ENCODE data around the gene ZNF438.
"Not testable (repeated sequence)": the region's sequence is repeated elsewhere in the genome, so short reads cannot be mapped to it uniquely, and the experiment has no call there.

ZNF438 gene

DNA sequence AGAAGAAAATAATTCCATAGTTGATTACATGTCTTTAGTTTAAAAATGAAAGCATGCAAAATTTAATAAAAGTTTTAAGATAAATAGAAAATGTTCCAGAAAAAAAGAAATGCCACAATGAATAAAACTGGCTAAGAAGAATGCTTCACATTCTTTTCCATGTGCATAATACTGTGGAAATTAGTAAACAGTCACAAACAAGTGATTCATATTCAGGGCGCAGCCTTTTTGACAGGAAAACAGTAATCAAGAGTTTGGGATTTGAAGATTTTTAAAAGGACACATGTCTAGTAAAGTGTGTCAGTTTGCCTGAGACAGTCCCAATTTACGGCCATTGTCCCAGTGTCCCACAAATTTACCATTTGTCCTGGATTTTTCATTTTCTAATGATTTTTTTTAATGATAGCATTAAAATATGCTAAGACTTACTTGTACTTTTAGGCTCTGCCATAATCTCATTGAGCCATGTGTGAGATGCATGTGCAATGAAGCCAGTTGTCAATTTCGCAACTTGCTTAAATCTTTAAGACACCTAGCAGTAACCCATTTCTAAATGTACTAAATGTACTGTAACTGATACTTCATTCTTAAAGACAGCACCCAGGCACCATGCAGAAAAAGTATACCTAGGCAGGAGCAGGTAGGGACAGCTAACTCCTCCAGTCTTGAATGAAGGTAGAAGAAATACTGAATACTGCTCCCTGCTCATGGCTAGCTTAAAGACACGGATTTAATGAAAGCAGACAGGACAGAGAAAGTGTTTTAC lies 46.9 kb downstream of the ZNF438 start:
- no peak for DNase-seq

DNA sequence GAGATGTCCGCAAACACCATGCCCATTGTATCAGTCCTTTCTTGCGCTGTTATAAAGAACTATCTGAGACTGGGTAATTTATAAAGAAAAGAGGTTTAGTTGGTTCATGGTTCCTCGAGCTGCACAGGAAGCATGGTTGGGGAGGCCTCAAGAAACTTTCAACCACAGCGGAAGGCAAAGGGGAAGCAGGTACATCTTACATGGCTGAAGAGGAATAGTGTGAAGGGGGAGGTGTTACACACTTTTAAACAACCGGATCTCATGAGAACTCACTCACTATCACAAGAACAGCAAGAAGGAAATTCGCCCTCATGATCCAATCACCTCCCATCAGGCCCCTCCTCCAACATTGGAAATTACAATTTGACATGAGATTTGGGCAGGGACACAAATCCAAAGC lies 48.5 kb downstream of the ZNF438 start:
- DNase-seq, result not testable (repeated sequence)

DNA sequence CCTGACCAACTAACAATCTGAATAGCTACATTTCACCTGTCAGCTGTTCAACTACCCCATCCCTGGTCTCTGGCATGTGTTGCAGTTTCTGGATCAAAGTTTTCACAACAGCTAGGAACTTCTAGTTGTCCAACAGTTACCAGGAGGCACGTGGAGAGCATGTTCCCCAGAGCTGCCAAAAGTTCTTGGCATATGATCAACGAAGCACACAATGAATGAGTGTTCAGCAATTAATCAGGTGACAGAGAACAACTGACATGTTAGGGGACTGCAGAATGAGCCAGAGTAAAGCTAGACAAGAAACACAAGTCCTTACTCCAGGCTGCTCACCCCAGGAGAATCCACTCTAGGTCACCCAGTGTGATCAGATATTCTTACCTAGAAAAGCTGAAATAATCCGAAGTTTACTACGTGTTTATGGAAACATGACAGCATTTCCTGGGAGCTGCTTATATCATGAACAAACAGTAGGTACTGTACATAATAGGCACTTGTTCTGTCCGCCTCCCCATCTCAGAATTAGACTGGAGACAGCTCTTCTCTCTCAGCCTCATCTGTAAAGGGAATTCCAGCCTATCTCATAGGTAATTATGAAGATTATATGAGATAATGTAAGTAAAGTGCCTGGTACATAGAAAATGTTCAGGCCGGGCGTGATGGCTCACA lies 50.6 kb downstream of the ZNF438 start:
- DNase-seq, result no peak

DNA sequence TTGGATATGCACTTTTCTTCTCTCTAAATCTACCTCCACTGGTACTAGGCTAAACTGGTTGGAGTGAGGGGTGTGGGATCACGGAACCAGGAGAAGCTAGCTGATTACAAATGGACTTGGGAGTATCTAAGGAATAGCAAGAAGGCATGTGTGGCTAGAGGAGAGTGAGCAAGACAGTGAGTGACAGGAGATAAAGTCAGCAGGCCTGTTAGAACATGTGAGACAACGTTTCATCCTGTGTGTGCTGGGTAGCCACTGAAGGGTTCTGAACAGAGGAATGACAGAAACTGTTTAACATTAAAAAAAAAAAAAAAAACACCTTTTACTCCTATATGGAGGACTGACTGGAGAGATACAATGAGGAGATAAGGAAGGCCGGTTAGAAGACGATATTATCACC lies 51.7 kb downstream of the ZNF438 start:
- no peak for DNase-seq

DNA sequence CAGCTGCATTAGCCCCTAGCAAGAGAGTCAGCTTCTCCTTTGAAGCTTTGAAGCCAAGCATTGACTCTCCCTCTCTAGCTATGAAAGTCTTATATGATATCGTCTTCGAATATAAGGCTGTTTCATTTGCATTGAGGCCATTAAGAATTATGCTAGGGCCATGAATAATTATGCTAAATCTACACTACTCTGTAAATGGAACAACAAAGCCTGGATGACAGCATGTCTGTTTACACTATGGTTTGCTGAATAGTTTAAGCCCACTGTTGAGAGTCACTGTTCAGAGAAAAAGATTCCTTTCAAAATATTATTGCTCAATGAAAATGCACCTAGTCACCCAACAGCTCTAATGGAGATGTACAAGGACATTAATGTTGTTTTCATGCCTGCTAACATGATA lies 52.8 kb downstream of the ZNF438 start:
- DNase-seq, result no peak

DNA sequence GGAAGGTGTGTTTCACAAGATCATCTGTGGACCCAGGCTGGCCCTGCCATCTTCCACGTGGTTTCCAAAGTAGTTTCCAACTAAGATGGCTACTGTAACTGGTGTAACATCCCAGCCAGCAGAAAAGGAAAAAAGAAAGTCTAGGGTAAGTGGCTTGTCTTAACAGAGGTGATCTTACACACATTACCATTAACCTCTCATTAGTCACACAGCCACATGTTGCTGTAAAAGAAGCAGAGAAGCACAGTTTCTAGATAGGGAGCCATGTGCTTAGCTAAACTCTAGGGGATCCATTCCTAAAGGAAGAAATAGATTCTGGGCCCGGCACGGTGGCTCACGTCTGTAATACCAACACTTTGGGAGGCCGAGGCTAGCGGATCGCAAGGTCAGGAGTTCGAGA lies 54.3 kb downstream of the ZNF438 start:
- DNase-seq, result no peak

DNA sequence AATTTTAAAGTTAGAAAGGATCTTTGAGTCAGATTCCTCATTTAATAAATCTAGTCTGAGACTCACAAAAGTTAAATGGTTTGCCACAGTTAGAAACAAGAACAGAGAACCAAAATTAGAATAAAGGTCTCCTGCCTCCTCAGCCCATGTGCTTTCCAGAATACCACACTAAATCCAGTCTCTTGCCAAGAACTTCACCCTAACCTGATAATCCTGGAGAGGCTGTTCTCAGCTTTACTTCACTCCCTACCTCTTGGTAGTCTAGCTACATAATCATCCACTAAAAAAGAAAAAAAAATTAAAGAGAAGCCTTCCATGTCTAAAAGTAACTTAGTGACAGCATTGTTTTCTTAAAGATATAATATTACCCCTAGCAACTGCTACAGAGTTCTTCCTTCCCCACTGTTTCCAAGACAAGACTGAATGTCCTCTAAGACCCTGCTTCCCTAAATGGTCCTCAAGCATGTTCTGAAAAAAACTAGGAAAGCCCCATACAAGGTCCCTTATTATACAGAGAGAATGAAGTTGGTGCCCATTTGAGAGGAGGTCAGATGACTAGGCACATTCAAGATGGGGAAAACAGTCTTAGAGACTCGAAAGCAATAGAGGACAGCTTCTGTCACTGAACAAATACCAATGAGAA lies 56.8 kb downstream of the ZNF438 start:
- no peak for DNase-seq

DNA sequence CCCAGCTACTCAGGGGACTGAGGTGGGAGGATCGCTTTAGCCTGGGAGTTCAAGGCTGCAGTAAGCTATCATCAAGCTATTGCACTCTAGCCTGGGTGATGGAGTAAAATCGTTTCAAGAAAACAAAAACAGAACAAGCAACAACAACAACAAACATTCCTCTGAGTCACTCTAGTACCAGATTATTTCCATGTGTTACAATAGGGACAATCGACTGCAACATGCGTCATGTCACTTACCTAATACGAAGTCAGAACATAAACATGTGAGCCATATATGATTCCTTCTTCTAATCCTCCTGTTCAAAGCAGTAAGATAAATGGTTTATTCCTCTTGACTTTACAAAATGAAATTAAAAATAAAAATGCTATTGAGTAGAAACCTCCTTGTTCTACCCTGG lies 57.3 kb downstream of the ZNF438 start:
- DNase-seq, result no peak

DNA sequence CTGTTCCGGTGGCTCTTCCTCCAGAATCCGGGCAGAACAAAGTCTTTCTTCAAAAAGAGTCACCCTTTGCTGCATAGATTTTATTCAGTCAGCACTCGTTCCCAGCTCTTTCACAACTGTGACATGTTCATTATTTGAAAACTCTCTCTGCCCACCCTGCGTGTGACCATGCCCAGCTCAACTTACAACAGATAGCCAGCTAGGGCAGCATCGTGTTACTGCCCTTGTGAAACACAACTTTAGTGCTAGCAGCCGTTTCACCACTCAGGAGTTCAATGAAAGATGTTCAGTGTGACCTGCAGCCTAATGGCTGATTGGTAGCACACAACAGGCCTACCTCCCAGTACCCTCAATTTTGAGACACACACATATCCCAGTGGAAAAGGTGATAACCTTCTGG lies 57.9 kb downstream of the ZNF438 start:
- DNase-seq, result no peak

DNA sequence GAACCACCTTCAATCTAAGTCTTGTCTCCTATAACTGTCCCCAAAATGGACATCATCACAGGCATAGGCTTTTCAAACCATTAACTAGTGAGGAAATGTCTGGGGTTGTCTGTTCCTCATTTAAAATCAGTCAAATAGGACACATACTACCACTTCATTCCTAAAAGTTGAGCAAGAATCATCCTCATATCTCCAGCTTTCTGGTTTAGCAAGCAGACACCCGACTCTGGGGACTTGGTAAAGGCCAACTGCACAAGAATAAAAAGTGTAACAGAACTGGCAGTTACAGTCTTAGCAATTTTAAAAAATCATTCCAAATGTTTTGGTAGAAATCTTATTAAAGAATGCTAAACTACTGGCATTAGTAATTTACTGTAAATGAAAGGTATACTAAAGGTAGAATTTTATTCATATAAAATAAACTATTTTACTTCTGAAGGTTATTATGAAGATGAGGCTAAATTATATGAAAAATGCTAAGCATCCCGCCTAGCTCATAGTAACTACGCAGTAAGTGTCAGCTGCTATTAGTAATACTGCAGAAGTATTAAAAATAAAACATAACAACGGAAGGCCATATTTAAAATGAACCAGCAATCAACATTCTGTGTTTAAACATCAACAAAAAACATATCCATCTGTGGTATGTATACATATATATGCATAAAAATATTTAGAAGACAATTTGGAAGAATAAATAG lies 60.8 kb downstream of the ZNF438 start:
- no peak for DNase-seq

DNA sequence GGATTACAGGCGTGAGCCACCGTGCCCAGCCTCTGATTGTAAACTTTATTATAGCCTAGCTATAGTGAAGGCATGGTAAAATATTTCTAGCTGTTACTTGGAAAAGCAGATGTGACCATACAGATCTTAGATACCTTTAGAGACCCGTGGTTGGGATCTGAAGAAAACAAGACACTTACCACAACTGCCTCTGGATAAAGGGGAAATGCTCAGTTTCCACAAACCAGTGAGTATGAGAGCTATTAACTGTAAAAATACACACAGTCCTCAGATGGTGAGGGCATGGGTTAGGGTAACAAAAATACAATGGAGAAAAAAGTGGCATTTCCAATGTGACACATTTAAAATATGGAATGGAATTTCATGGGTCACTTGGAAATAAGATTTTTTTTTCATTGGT lies 63.0 kb downstream of the ZNF438 start:
- DNase-seq, result no peak

DNA sequence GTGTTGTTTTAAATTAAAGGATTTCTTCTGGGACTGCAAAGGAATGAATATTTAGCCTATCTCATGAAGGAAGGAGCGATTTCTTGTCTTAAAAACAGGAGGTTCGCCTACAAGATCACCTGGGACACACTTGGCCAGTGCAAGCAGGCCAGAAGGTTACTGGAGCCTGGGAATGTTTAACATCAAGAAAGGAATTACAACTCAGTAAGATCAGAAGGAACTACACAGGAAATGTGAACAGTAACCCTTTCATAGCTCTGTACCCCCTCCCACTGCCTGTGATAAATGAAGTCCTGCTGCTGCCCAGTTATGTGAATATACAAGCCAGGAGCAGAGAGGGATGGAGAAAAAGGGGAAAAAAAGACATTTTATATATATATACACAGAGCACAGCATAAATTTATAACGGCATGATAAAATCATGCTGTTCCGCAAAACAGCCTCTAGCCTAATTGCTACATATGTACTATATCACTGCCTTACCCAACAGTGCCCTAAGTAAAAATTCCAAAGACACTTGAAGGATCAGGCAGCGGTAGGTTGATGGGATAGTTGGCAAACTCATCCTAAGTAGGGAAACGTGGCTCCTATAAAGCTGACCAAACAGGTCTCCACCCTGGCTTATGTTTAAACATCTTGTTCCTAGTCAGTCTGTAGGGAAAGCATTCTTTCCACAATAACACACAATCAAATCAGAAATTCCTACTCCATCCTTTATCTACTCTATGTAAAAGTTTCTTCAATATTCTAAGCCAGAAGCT lies 63.8 kb downstream of the ZNF438 start:
- DNase-seq, result no peak

DNA sequence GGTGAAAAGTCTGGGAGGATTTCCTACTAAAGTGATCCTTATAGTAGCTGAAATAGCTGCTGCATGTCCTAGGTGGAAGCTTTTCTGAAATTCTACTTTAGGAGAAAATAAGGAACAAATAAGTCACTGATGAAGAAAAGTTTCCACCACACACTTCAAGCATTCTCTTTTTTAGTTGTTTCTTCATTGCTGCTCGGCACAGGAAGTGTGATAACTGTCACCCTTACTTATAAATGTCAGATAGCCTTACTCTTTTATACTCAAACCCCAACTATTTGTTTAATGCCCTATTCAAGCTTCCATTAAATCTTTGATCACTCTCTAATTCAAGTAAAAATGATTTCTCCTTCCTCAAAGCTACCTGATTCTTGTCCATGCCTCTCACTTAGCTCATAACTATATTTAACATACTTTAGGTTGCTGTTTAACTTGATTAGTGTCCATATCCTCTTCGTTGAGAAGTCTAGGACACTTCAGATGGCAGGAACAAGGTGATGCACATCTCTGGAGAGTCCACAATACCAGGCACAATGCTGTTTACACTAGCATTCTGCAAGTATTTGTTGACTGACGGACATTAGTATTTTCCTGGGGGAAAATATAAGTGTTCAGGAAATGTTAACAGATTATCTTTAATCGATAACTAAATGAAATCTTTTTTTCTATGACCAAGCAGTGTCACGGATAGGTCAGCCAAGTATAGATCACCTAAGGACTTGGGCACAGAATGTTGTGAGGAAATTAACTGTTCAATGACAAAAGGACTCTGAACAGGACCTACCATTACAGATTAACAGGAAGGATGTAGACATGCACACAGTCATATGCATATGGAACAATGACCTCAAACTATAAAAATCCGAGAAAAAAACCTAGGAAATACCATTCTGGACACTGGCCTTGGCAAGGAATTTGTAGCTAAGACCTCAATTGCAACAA lies 67.4 kb downstream of the ZNF438 start:
- no peak for DNase-seq

DNA sequence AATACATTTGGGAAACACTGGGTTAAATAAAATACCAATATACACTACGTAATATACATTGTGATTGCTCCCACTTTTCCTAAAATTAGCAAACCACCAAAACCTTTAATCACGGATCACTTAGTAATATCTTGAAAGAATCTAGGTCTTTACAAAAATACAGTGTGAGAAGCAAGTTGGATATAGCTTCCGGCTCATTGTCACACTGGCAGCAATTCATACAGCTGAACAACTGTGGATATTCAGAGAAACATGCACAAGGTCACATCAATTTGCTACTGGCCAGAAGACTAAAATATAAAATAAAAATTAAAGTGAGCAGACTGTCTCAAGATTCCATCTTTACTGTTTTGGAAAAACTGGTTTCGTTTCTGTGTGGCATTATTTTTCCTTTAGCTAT lies 69.1 kb downstream of the ZNF438 start:
- no peak for DNase-seq

DNA sequence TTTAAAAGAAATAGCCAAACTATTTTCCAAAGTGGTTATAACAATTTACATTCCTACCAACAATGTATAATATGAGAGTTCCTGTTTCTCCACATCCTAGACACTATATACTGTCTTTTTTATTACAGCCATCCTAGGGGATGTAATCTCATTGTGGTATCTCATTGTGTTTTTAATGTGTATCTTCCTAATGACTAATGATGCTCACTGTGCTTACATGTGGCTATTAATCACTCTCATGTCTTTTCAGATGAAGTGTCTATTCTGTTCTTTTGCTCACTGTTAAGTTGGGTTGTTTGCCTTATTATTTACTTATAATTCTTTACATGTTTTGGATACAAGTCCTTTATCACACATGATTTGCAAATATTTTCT lies 71.8 kb downstream of the ZNF438 start:
- DNase-seq, result no peak

DNA sequence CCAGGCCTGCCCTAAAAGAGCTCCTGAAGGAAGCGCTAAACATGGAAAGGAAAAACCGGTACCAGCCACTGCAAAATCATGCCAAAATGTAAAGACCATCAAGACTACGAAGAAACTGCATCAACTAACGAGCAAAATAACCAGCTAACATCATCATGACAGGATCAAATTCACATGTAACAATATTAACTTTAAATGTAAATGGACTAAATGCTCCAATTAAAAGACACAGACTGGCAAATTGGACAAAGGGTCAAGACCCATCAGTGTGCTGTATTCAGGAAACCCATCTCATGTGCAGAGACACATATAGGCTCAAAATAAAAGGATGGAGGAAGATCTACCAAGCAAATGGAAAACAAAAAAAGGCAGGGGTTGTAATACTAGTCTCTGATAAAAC lies 82.4 kb downstream of the ZNF438 start:
- not testable (repeated sequence) for DNase-seq

DNA sequence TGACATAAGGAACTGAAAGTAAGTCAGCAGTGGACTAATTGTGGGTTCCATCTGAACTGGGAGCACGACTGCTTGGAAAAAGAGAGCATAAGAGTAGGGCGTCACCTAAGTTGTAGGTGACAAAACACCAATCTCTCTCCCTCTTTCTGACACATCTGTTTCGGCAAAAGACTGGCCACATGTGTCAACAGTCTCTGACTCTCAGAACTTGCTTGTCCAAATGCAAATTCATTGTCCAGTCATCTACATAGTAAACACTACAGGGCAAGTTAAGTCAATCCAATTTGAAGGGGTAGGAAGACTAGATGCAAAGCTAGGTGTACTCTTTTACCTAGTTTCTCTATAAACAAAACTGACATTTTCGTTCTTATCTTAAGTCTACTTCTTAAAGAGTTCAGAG lies 87.7 kb downstream of the ZNF438 start:
- DNase-seq, result no peak

DNA sequence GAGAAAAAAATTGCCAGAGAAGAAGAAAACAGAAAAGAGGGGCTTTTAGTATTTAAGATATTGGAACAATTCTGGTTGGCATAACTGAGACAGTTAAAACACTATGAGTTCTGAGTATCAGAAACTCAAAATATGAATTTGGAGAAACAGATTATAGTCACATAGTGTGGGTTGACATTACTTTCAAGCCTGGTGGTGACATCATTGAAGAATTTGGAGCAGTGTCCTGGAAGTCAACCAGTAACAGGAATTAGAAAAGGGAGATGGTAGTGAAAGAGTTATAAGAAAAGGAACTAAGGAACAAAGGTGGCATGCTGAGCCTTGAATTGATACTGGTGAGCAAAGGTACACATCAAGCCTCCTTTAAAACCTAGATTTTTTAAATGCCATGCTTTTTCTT lies 88.2 kb downstream of the ZNF438 start:
- no peak for DNase-seq

DNA sequence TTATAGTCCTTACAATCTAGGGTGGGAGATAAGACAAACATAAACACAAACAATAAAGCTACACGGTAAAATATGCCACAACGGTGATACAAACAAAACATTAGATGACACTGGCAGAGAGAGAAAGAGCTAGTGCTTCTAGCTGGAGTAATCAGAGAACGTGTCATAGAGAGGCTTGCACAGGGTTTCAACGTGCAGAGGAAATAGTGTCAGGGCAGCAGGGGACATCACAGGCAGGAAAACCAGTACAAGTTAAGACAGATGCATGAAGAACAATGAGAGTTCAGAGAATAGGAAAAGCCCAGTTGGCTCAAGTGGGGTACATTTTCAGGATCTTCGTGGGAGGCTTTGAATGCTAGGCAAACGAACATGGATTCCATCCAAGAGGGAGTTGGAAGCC lies 91.4 kb downstream of the ZNF438 start:
- DNase-seq, result no peak

DNA sequence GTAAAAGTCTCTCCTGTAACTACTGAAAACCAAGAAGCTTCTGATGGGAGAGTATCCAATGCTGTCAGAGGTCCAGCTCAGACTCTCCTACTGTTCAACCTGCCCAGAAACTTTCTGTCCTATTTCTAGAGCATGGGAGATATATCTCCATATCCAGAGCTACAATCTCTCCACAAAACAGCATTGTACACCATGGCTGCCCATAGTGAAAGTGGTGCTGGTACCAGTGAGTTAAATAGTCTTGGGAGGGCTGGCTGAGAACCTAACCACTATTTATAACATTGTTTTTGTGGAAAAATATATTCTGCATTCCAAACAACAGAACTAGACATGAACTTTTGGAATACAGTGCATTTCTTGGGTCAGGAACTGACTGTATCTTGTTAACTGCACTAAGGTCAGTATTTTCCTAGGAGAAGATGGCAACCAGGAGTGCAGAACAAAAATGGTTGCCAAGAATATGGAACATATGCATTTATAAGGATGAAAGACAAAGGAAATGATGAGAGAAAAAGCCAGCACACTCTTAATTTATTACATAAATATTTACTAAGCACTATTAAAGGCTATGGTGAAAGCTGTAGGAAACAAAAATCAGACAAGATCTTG lies 91.9 kb downstream of the ZNF438 start:
- DNase-seq, result no peak

DNA sequence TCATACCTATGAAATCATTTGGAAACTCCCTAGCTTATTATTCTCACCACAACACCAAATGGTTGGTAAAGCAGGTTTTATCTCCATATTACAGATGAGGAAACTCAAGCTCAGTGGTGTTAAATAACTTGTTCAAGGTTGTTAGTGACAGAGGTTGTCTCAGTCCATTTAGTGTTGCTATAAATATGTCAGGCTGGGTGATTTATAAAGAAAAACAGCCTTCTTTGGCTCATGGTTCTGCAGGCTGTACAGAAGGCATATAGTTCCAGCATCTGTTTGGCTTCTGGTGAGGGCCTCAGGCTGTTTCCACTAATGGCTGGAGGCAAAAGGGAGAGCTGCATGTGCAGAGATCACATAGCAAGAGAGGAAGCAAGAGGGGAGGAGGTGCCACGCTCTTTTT lies 96.6 kb downstream of the ZNF438 start:
- DNase-seq, result no peak

All from activated CD4-positive, CD25-positive, alpha-beta regulatory T cell (primary cell).